ENCODE measurements around the gene NFAT5.

NFAT5 gene

GRCh38 chr16:69741951-69742904 is 176.5 kb downstream of the NFAT5 start:
- peak; percentile 68 for DNase-seq (ENCODE audit: low read depth)

GRCh38 chr16:69744363-69745231 is 178.8 kb downstream of the NFAT5 start:
- DNase-seq (ENCODE audit: low read depth): no peak

- no peak for DNase-seq (ENCODE audit: low read depth)
Observed at GRCh38 chr16:69745232-69745612, 179.5 kb downstream of the NFAT5 start.

GRCh38 chr16:69745959-69746358 is 180.2 kb downstream of the NFAT5 start:
- DNase-seq (ENCODE audit: low read depth): no peak

- no peak for DNase-seq (ENCODE audit: low read depth)
Observed at GRCh38 chr16:69747115-69747514, 181.3 kb downstream of the NFAT5 start.

GRCh38 chr16:69748694-69749345 is 183.1 kb downstream of the NFAT5 start:
- no peak for DNase-seq (ENCODE audit: low read depth)

GRCh38 chr16:69754143-69754468 is 188.3 kb downstream of the NFAT5 start:
- no peak for DNase-seq (ENCODE audit: low read depth)
